ENCODE measurements around the gene NARS2.
A peak's percentile ranks its signal among the peaks of the same experiment; 100 is the strongest.

The NARS2 gene

DNA sequence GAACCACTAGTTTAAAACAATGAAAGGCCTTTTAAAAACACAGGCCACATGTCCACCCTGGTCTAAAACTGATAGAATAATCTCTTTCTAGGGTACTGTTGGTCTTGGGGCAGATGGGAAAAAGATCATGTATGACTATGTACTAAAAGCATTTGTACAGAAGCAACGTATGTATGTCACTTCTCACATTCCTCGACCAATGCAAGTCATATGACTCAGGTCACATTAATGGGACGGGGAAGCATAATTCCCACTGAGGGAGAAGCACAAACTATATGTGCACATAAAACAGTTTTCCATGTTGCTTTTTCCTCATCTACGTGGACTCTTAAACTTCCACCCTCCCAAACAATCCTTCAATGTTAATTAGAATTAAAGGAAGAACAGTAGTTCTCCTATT is 124.8 kb downstream of the NARS2 start:
- Mint-ChIP-seq H3K4me3 (no peak overlapping the region), H3K4me1 (peaks cover 26% of the 10 kb centered on the region), H3K36me3 (peaks cover 5% of the 10 kb centered on the region), H3K27me3 (no peaks in the 10 kb centered on the region), H3K27ac (no peak overlapping the region), H3K9me3 (no peaks in the 10 kb centered on the region)
- DNase-seq (ENCODE audit: low spot score in 2 of 2) = no peak
- ATAC-seq (ENCODE audit: low read depth) = no peak

DNA sequence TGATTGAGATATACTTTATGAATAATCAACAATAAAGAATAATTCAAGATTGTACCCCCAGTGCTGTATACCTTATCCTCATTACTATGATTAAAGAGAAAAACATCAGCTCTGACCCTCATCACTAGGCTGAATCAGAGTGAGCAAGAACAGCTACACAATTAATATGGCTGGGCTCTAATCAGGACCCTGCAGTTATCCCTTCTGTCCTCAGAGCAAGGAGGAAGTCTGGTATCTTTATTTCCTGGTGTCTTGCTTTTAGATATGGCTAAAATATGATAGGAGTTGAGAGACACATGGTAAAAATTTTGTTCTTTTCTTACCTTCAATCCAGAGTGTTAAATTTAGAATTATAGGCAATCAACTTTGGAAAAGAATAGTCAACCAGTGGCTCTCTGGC is 128.5 kb downstream of the NARS2 start:
- H3K4me1 Mint-ChIP-seq = peaks cover 10% of the 10 kb centered on the region
- H3K27me3 Mint-ChIP-seq = no peaks in the 10 kb centered on the region
- H3K36me3 Mint-ChIP-seq = peaks cover 10% of the 10 kb centered on the region
- ATAC-seq (ENCODE audit: low read depth) (no peak), DNase-seq (ENCODE audit: low spot score in 2 of 2) (no peak)
- H3K27ac Mint-ChIP-seq = no peak overlapping the region
- H3K9me3 Mint-ChIP-seq = no peaks in the 10 kb centered on the region
- H3K4me3 Mint-ChIP-seq = no peak overlapping the region

DNA sequence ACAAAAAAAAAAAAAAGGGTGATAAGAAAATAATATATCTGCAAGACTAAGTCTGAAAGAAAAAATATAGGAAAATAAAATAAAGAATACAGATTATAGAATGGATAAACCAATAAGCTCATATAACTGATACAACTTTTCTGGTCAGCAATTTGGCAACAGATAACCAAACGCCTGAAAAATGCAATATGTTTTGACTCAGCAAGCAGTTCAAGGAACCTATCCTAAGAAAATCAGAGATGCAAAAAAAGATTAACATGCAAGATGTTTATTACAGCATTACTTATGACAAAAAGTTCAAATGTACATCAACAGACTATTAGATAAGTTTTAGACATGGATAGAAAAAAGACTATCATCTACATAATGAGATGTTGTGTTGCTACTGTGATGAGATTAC is 129.9 kb downstream of the NARS2 start:
- no peak for ATAC-seq (ENCODE audit: low read depth)
- no peaks in the 10 kb centered on the region for H3K27me3 Mint-ChIP-seq
- no peaks in the 10 kb centered on the region for H3K9me3 Mint-ChIP-seq
- H3K4me3 Mint-ChIP-seq = no peak overlapping the region
- H3K27ac Mint-ChIP-seq = no peak overlapping the region
- no peak for DNase-seq (ENCODE audit: low spot score in 2 of 2)
- H3K36me3 Mint-ChIP-seq = peaks cover 11% of the 10 kb centered on the region
- H3K4me1 Mint-ChIP-seq = no peaks in the 10 kb centered on the region

DNA sequence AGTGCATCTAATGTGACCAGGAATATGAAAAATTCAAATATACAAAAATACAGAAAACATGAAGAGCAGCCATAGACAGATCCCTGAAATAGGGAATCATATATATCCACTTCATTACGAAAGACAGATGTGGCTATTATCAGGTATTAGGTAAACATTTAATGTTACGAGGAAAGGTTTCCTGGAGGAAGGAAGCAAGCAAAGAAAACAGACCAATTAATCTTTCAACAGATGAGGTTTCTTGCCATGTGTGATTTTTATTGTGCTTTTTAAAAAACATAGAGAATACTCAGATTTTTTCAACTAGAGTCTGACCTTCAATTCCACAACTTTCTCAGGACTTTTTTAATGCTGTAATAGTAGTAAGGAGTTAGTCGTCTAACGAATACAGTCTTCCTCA is 132.7 kb downstream of the NARS2 start:
- H3K4me3 Mint-ChIP-seq = no peak overlapping the region
- peaks cover 14% of the 10 kb centered on the region for H3K36me3 Mint-ChIP-seq
- no peak overlapping the region for H3K27ac Mint-ChIP-seq
- H3K4me1 Mint-ChIP-seq = peaks cover 7% of the 10 kb centered on the region
- no peaks in the 10 kb centered on the region for H3K9me3 Mint-ChIP-seq
- ATAC-seq (ENCODE audit: low read depth) (no peak), DNase-seq (ENCODE audit: low spot score in 2 of 2) (no peak)
- no peaks in the 10 kb centered on the region for H3K27me3 Mint-ChIP-seq

DNA sequence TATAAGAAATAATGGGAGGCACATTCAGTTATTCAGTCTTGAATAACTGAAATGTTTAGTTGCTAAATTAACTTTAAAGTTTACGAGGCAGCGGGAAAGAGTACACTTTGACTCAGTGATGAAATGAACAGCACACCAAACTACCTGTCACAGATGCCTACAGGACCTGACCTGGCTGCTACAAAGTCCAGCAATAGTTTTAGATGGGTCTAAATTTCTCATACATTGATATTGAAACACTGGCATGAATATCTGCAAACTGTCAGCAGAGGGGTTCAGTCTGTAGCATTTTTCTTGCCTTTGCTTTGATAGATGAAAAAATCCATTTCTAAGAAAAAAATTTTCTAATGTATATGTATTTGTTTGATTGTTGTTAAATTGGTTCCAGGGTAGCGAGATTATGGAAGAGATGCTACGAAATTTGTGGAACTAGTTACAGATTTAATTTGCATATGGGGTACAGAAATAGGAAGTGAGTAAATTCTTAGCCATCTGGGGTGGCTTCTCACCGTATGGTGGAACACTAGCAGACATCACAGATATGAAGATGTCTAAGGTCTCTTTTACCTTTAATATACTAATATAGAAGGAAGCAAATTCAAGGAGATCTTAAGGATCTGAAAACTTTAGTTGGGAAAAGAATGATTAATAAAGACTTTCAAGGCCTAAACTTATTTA is 136.2 kb downstream of the NARS2 start:
- no peaks in the 10 kb centered on the region for H3K9me3 Mint-ChIP-seq
- DNase-seq (ENCODE audit: low spot score in 2 of 2) (peak in 1 of 2 donors; percentile 44), ATAC-seq (ENCODE audit: low read depth) (peak; percentile 100)
- H3K4me3 Mint-ChIP-seq = peak overlapping the region; percentile 50
- no peaks in the 10 kb centered on the region for H3K27me3 Mint-ChIP-seq
- peak overlapping the region; percentile 62 for H3K27ac Mint-ChIP-seq
- peaks cover 7% of the 10 kb centered on the region for H3K4me1 Mint-ChIP-seq
- peaks cover 15% of the 10 kb centered on the region for H3K36me3 Mint-ChIP-seq

DNA sequence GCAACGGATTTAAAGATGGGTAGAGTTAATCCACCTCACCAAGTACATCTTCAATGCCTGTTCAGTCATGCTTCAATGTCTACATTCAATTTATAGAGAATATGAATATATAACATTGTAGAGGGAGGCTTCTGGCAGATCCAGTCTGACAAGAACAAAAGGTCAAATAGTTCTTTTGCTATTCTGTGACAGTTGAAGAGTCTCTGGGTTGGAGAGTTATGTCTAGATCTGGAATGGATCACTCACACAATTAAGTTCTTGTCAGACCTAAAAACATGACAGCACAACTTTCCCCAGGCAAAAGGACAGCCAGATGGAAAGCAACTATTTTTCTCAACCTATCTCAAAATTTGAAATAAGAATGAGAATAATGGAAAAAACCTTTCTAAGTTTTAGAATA is 141.7 kb downstream of the NARS2 start:
- Mint-ChIP-seq H3K27me3 (no peaks in the 10 kb centered on the region), H3K4me3 (no peak overlapping the region), H3K9me3 (no peaks in the 10 kb centered on the region), H3K27ac (no peak overlapping the region), H3K4me1 (peaks cover 21% of the 10 kb centered on the region), H3K36me3 (peaks cover 7% of the 10 kb centered on the region)
- DNase-seq (ENCODE audit: low spot score in 2 of 2) (no peak), ATAC-seq (ENCODE audit: low read depth) (no peak)

DNA sequence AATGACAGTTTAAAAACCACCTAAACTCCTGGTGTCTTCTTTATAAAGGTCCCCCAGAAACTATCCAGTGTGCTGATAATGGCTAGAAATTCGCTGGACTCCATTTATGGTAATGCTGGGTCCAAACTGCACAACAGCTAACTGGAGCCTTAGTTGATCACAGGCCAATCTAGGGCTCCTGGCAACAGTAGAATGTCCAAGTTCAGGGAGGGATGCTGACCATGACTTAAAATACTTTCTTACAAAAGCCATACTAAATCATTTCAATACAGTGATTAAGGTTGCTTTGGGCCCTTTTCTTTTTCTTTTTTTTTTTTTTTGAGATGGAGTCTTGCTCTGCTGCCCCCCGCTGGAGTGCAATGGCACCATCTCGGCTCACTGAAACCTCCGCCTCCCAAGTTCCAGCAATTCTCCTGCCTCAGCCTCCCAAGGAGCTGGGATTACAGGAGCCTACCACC is 142.6 kb downstream of the NARS2 start:
- DNase-seq (ENCODE audit: low spot score in 2 of 2) (no peak), ATAC-seq (ENCODE audit: low read depth) (no peak)
- Mint-ChIP-seq H3K4me3 (no peak overlapping the region), H3K9me3 (no peaks in the 10 kb centered on the region), H3K27ac (no peak overlapping the region), H3K27me3 (no peaks in the 10 kb centered on the region), H3K36me3 (peaks cover 3% of the 10 kb centered on the region), H3K4me1 (peaks cover 26% of the 10 kb centered on the region)

DNA sequence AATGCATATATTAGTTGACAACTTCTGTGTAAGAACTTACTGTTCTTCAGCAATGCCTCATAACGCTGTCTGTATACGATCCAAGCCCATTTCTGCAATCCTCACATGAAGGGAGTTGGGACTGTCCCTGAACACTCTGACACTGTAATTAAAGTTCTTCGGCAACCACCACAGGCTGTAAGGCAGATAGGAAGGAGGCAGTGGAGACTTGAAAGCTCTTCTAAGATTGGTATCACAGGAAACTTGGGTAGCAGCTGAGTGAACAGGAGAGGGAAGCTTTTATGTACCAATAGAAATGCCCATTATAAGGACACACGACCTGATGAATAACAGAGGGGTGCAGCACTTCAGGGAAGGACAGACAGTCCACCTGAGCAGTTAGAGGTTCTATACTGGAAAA is 145.0 kb downstream of the NARS2 start:
- no peak for DNase-seq (ENCODE audit: low spot score in 2 of 2)
- Mint-ChIP-seq H3K9me3 (no peaks in the 10 kb centered on the region), H3K4me3 (peak overlapping the region; percentile 79), H3K36me3 (peaks cover 2% of the 10 kb centered on the region), H3K27ac (peak overlapping the region; percentile 90), H3K4me1 (peaks cover 42% of the 10 kb centered on the region), H3K27me3 (no peaks in the 10 kb centered on the region)
- ATAC-seq (ENCODE audit: low read depth) = peak; percentile 70

DNA sequence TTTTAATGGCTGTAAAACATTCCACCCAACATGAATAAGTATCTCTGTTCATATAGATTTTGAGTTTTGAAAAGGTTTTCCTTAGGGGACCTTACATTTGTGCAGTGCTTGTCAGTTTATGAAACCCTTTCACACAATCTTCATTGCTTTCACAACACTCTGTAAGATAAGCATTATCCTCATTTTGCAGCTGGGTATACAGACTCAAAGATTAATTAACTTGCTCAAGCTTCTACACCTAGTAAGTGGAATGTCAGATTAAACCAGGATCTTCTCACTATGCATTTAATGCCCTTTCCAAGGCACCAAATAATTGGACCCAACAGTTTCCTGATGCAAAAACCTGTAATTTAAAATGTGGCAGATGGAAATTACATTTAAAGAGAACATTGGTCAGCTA is 145.5 kb downstream of the NARS2 start:
- Mint-ChIP-seq H3K9me3 (no peaks in the 10 kb centered on the region), H3K27me3 (no peaks in the 10 kb centered on the region), H3K4me3 (peak overlapping the region; percentile 79), H3K27ac (peak overlapping the region; percentile 90), H3K4me1 (peaks cover 47% of the 10 kb centered on the region), H3K36me3 (peaks cover 2% of the 10 kb centered on the region)
- no peak for ATAC-seq (ENCODE audit: low read depth)
- no peak for DNase-seq (ENCODE audit: low spot score in 2 of 2)

DNA sequence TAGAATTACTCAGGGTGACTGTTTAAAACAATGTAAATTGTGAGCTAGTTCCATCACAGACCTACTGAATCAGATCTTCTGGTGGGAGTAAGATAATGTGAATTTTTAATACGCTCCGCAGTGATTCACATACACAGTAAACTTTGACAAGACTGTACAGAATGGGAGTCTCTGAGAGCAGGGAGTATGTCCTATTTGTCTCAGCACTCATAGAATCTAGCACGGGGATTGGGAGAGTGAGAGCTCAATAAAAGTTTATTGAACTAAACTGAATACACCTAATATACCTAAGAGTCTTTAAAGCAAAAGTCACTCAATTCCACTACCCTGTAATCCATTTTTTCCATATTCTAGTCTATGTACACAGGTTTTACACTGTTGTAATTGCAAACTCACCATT is 145.9 kb downstream of the NARS2 start:
- no peaks in the 10 kb centered on the region for H3K27me3 Mint-ChIP-seq
- H3K9me3 Mint-ChIP-seq = no peaks in the 10 kb centered on the region
- ATAC-seq (ENCODE audit: low read depth) (no peak), DNase-seq (ENCODE audit: low spot score in 2 of 2) (no peak)
- H3K27ac Mint-ChIP-seq = peak overlapping the region; percentile 79
- H3K36me3 Mint-ChIP-seq = peaks cover 2% of the 10 kb centered on the region
- H3K4me1 Mint-ChIP-seq = peaks cover 51% of the 10 kb centered on the region
- H3K4me3 Mint-ChIP-seq = peak overlapping the region; percentile 79

DNA sequence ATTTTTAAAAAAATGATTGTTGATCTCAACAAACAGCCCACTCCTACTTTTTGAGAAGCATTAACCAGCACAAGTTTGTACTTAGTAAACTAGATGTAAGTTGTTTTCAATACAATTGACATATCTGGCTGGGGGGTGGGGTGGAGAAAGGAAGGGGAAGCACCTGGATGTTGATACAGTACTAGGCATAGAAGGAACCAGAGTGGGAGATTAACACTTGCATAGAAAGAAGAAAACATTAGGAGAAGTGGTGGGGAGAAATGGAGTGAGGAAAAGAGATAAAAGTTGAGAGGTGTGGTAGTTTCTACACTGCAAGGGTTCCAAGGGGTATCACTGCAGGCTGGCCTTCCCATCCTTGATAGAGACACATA is 146.4 kb downstream of the NARS2 start:
- Mint-ChIP-seq H3K27me3 (no peaks in the 10 kb centered on the region), H3K27ac (peak overlapping the region; percentile 79), H3K4me1 (peaks cover 51% of the 10 kb centered on the region), H3K36me3 (peaks cover 2% of the 10 kb centered on the region), H3K4me3 (peak overlapping the region; percentile 79), H3K9me3 (no peaks in the 10 kb centered on the region)
- peak; percentile 21 for ATAC-seq (ENCODE audit: low read depth)
- no peak for DNase-seq (ENCODE audit: low spot score in 2 of 2)

DNA sequence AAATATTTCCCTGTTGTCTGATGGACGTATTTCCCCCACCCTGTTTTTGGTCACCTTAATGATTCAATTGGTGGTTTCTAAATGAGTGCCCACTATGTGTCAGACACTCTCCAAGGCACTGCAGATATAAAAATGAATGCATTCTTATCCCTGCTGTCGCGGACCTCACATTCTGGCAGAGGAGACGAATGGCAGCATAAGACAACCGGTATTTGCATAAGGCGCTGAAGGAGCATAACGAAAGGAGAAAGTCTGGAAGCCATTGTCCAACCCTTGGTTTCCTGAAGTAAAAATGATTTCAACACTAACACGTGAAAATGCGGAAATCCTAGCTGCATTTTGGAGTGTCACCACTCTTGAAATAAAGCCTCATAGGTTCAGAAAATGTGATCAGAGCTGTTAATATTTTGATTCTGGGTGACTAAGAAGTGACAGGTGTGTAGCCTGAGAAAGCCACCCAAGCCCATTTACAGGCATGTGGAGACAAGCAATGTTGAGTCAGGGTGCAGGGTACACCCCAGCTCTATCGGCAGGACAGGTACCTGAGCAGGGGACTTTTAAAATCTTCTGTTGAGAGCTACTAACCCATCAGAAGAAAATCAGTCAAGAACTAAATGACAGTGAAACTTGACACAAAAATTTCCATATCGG is 146.9 kb downstream of the NARS2 start:
- H3K4me1 Mint-ChIP-seq = peaks cover 51% of the 10 kb centered on the region
- H3K9me3 Mint-ChIP-seq = no peaks in the 10 kb centered on the region
- peak overlapping the region; percentile 79 for H3K4me3 Mint-ChIP-seq
- H3K36me3 Mint-ChIP-seq = peaks cover 2% of the 10 kb centered on the region
- ATAC-seq (ENCODE audit: low read depth) (peak; percentile 23), DNase-seq (ENCODE audit: low spot score in 2 of 2) (no peak)
- H3K27ac Mint-ChIP-seq = peak overlapping the region; percentile 79
- H3K27me3 Mint-ChIP-seq = no peaks in the 10 kb centered on the region

DNA sequence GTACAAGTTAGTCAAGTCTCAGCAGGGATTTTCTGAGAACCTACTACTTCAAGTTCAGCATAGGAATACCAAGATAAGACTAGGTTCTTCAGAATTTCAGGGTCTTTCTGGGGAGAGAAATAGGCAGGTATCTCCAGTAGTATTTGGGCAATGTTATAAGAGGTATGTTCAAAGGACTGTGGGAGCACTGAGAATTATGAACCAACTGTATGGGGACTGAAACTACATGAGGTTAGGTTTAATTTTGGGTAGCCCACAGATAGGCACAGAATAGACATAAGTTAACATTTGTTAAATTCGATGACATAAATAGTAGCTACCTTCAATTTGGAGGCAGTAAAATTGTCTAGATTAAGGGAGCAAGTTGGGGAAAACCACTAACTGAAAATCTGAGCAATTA is 147.8 kb downstream of the NARS2 start:
- DNase-seq (ENCODE audit: low spot score in 2 of 2) (no peak), ATAC-seq (ENCODE audit: low read depth) (no peak)
- peak overlapping the region; percentile 79 for H3K27ac Mint-ChIP-seq
- H3K4me1 Mint-ChIP-seq = peaks cover 51% of the 10 kb centered on the region
- no peaks in the 10 kb centered on the region for H3K27me3 Mint-ChIP-seq
- peak overlapping the region; percentile 79 for H3K4me3 Mint-ChIP-seq
- no peaks in the 10 kb centered on the region for H3K9me3 Mint-ChIP-seq
- H3K36me3 Mint-ChIP-seq = peaks cover 2% of the 10 kb centered on the region

DNA sequence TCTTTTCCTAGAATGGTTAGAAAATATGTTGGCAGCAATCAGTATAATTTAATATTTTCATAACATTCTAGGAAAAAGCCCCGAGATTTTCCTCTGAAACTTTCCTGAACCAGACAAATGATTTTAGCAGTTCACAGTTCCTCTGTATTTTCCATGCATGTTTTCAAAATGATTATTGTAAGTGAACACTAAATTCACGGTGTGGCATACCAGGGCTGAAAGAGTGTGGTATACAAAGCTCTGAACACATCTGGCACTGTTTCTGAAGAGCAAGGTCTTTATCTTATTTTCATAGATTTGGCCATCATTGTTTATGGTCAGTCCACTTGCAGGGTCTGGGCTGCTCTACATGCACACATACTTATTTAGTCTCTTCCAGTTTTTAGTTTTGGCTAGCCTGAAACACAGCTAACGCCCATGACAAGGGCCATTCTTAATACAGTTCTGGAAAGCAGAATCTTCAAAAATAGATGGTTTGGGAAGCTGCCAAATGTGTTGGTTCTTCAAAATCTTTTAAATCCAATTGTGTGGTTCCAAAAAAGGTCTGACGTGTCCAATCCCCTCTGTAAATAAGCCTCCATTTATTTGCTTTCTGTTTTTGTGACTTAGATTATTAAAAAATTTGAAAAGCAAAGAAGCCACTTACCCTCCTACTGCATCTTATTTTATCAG is 149.1 kb downstream of the NARS2 start:
- Mint-ChIP-seq H3K4me3 (peak overlapping the region; percentile 14), H3K36me3 (peaks cover 2% of the 10 kb centered on the region), H3K27ac (peak overlapping the region; percentile 46)

More for the DNA sequence above, 149.1 kb downstream of the NARS2 start:
- no peak for ATAC-seq (ENCODE audit: low read depth)
- Mint-ChIP-seq H3K27me3 (no peaks in the 10 kb centered on the region), H3K4me1 (peaks cover 61% of the 10 kb centered on the region), H3K9me3 (no peaks in the 10 kb centered on the region)
- DNase-seq (ENCODE audit: low spot score in 2 of 2) = no peak

Measured in memory B cell (primary cell).